Fibroblast of villous mesenchyme (primary cell): ENCODE data around the gene ITM2B. TPM values are rescaled to one million over a fixed set of nuclear protein-coding genes. Genes with fewer than 3 reads are reported as not detected.

Experiments
- DNase-seq: peaks from one replicate; pipeline ENCODE4 v3.0.0-alpha.2; 2010; ENCODE audit warnings: low read depth
- H3K4me3 ChIP-seq: 2 replicates; pipeline ENCODE4 v1.5.1; 2011; ENCODE audit warnings: low read depth, mild to moderate bottlenecking, low read length
- CTCF ChIP-seq: IDR thresholded peaks from 2 replicates; pipeline ENCODE4 v1.5.1; 2012; ENCODE audit warnings: low read depth, mild to moderate bottlenecking, low read length; ENCODE audit not compliant: insufficient read depth
- total RNA-seq: library from RNA; depleted of rRNA; stranded (reverse); fragments of >200 nt; gene quantifications from 2 replicates; pipeline ENCODE4 v1.2.3, GENCODE V29; 2012

The ITM2B gene
- total RNA-seq, 1 donor = 112 TPM

GRCh38 chr13:48315969-48316650 is 83.1 kb downstream of the ITM2B start:
- no peak for DNase-seq
- no peak for TF ChIP-seq CTCF
- no peak overlapping the region for H3K4me3 ChIP-seq

- TF ChIP-seq CTCF = no peak
- DNase-seq = no peak
- no peak overlapping the region for H3K4me3 ChIP-seq
These were observed 84.0 kb downstream of the ITM2B start for GRCh38 chr13:48316826-48317510.

- no peak for TF ChIP-seq CTCF
- no peak overlapping the region for H3K4me3 ChIP-seq
- DNase-seq = no peak
These were observed 84.7 kb downstream of the ITM2B start for GRCh38 chr13:48317511-48318376.

- no peak overlapping the region for H3K4me3 ChIP-seq
- no peak for TF ChIP-seq CTCF
- DNase-seq = no peak
These were observed 85.4 kb downstream of the ITM2B start for GRCh38 chr13:48318377-48318811.

GRCh38 chr13:48318821-48319511 is 86.0 kb downstream of the ITM2B start:
- DNase-seq = no peak
- TF ChIP-seq CTCF = no peak
- H3K4me3 ChIP-seq = no peak overlapping the region

Other genes with a start within 250 kb of the ITM2B start
- gene SUCLA2, start 231.9 kb upstream of the ITM2B start, total RNA-seq = 50.9 and 59.2 TPM in 2 replicates
- 14.5 and 23.7 TPM in 2 replicates for gene NUDT15, start 195.5 kb upstream of the ITM2B start, total RNA-seq
- gene MED4, start 138.1 kb upstream of the ITM2B start, total RNA-seq = 21.6 and 27.2 TPM in 2 replicates
- gene RB1, start 70.5 kb downstream of the ITM2B start, total RNA-seq = 35.8 and 50.5 TPM in 2 replicates
- gene LPAR6, start 179.9 kb downstream of the ITM2B start, total RNA-seq = 10.3 and 16.4 TPM in 2 replicates